ENCODE measurements around the gene PBXIP1.
A peak's percentile ranks its signal among the peaks of the same experiment; 100 is the strongest.

The PBXIP1 gene

GRCh38 chr1:154935749-154936554, 19.9 kb downstream of the PBXIP1 start:
- Histone ChIP-seq H3K27ac (ENCODE audit: low read depth, low read length) (no peak overlapping the region), H3K9ac (ENCODE audit: low read length) (peak overlapping the region; percentile 85), H3K18ac (ENCODE audit: low read length) (no peak overlapping the region), H3K23ac (ENCODE audit: low read length) (no peak overlapping the region), H3K56ac (ENCODE audit: low read length) (peak overlapping the region; percentile 98), H2BK5ac (ENCODE audit: low read length) (no peak overlapping the region), H2BK15ac (replicated peaks; ENCODE audit: low read depth) (no peak overlapping the region), H3K36me3 (ENCODE audit: control insufficient read depth, insufficient read depth, low read length) (no peaks in the 10 kb centered on the region), H3K79me2 (ENCODE audit: control insufficient read depth, insufficient read depth, low read length) (no peaks in the 10 kb centered on the region), H3K79me1 (ENCODE audit: low read length) (no peaks in the 10 kb centered on the region), H3K27me3 (ENCODE audit: insufficient read depth, low read length, poor library complexity) (no peaks in the 10 kb centered on the region), H3K4me3 (ENCODE audit: low read length) (peak overlapping the region; percentile 60), H4K5ac (ENCODE audit: low read length) (no peak overlapping the region), H2AK5ac (ENCODE audit: low read length) (no peak overlapping the region), H3K4me2 (ENCODE audit: low read length) (peak overlapping the region; percentile 68), H3K4ac (ENCODE audit: low read depth, low read length) (no peak overlapping the region), H3K4me1 (ENCODE audit: control insufficient read depth, low read depth, low read length) (peaks cover 4% of the 10 kb centered on the region), H2BK120ac (ENCODE audit: low read depth, low read length) (no peak overlapping the region), H4K8ac (ENCODE audit: low read depth, low read length) (no peak overlapping the region)
- no CpG with 5 or more reads among the region's 27 CpGs for WGBS (ENCODE audit: extremely low coverage, insufficient coverage, low lambda C conversion rate)
- DNase-seq, result no peak

GRCh38 chr1:154934358-154934948, 21.4 kb downstream of the PBXIP1 start:
- Histone ChIP-seq H3K27ac (ENCODE audit: low read depth, low read length) (no peak overlapping the region), H3K4me3 (ENCODE audit: low read length) (no peak overlapping the region), H3K79me2 (ENCODE audit: control insufficient read depth, insufficient read depth, low read length) (no peaks in the 10 kb centered on the region), H4K5ac (ENCODE audit: low read length) (no peak overlapping the region), H3K4ac (ENCODE audit: low read depth, low read length) (no peak overlapping the region), H3K79me1 (ENCODE audit: low read length) (no peaks in the 10 kb centered on the region), H3K4me1 (ENCODE audit: control insufficient read depth, low read depth, low read length) (no peaks in the 10 kb centered on the region), H3K27me3 (ENCODE audit: insufficient read depth, low read length, poor library complexity) (no peaks in the 10 kb centered on the region), H2BK120ac (ENCODE audit: low read depth, low read length) (no peak overlapping the region), H2BK15ac (replicated peaks; ENCODE audit: low read depth) (no peak overlapping the region), H3K9ac (ENCODE audit: low read length) (no peak overlapping the region), H4K8ac (ENCODE audit: low read depth, low read length) (no peak overlapping the region), H3K18ac (ENCODE audit: low read length) (no peak overlapping the region), H3K23ac (ENCODE audit: low read length) (no peak overlapping the region), H3K4me2 (ENCODE audit: low read length) (no peak overlapping the region), H2BK5ac (ENCODE audit: low read length) (no peak overlapping the region), H2AK5ac (ENCODE audit: low read length) (no peak overlapping the region), H3K56ac (ENCODE audit: low read length) (no peak overlapping the region), H3K36me3 (ENCODE audit: control insufficient read depth, insufficient read depth, low read length) (no peaks in the 10 kb centered on the region)
- no peak for DNase-seq
- WGBS (ENCODE audit: extremely low coverage, insufficient coverage, low lambda C conversion rate), result no CpG with 5 or more reads among the region's 5 CpGs

- Histone ChIP-seq H3K4me1 (ENCODE audit: control insufficient read depth, low read depth, low read length) (no peaks in the 10 kb centered on the region), H2BK120ac (ENCODE audit: low read depth, low read length) (no peak overlapping the region), H3K27me3 (ENCODE audit: insufficient read depth, low read length, poor library complexity) (no peaks in the 10 kb centered on the region), H3K36me3 (ENCODE audit: control insufficient read depth, insufficient read depth, low read length) (no peaks in the 10 kb centered on the region), H2BK15ac (replicated peaks; ENCODE audit: low read depth) (no peak overlapping the region), H2BK5ac (ENCODE audit: low read length) (no peak overlapping the region), H4K5ac (ENCODE audit: low read length) (no peak overlapping the region), H3K4ac (ENCODE audit: low read depth, low read length) (no peak overlapping the region), H3K79me2 (ENCODE audit: control insufficient read depth, insufficient read depth, low read length) (no peaks in the 10 kb centered on the region), H3K27ac (ENCODE audit: low read depth, low read length) (no peak overlapping the region), H3K9ac (ENCODE audit: low read length) (no peak overlapping the region), H3K18ac (ENCODE audit: low read length) (no peak overlapping the region), H4K8ac (ENCODE audit: low read depth, low read length) (no peak overlapping the region), H3K4me3 (ENCODE audit: low read length) (no peak overlapping the region), H3K23ac (ENCODE audit: low read length) (no peak overlapping the region), H3K56ac (ENCODE audit: low read length) (no peak overlapping the region), H3K79me1 (ENCODE audit: low read length) (no peaks in the 10 kb centered on the region), H3K4me2 (ENCODE audit: low read length) (no peak overlapping the region), H2AK5ac (ENCODE audit: low read length) (no peak overlapping the region)
- DNase-seq, result no peak
- WGBS (ENCODE audit: extremely low coverage, insufficient coverage, low lambda C conversion rate), result no CpG with 5 or more reads among the region's 11 CpGs
Measured at GRCh38 chr1:154931940-154932487, 23.9 kb downstream of the PBXIP1 start.

- H2BK15ac ChIP-seq (replicated peaks; ENCODE audit: low read depth), result no peak overlapping the region
- H3K79me2 ChIP-seq (ENCODE audit: control insufficient read depth, insufficient read depth, low read length), result no peaks in the 10 kb centered on the region
- no peak overlapping the region for H2AK5ac ChIP-seq (ENCODE audit: low read length)
- H3K27me3 ChIP-seq (ENCODE audit: insufficient read depth, low read length, poor library complexity), result no peaks in the 10 kb centered on the region
- no peak overlapping the region for H3K27ac ChIP-seq (ENCODE audit: low read depth, low read length)
- no peak overlapping the region for H3K4ac ChIP-seq (ENCODE audit: low read depth, low read length)
- H3K36me3 ChIP-seq (ENCODE audit: control insufficient read depth, insufficient read depth, low read length), result peaks cover 1% of the 10 kb centered on the region
- no CpG with 5 or more reads among the region's 13 CpGs for WGBS (ENCODE audit: extremely low coverage, insufficient coverage, low lambda C conversion rate)
- no peak overlapping the region for H3K4me2 ChIP-seq (ENCODE audit: low read length)
- H3K56ac ChIP-seq (ENCODE audit: low read length), result no peak overlapping the region
- no peak overlapping the region for H2BK120ac ChIP-seq (ENCODE audit: low read depth, low read length)
- H3K18ac ChIP-seq (ENCODE audit: low read length), result no peak overlapping the region
- no peak for DNase-seq
- no peak overlapping the region for H4K8ac ChIP-seq (ENCODE audit: low read depth, low read length)
- no peak overlapping the region for H2BK5ac ChIP-seq (ENCODE audit: low read length)
- no peak overlapping the region for H4K5ac ChIP-seq (ENCODE audit: low read length)
- no peak overlapping the region for H3K9ac ChIP-seq (ENCODE audit: low read length)
- no peak overlapping the region for H3K4me3 ChIP-seq (ENCODE audit: low read length)
- H3K79me1 ChIP-seq (ENCODE audit: low read length), result no peaks in the 10 kb centered on the region
- H3K23ac ChIP-seq (ENCODE audit: low read length), result no peak overlapping the region
- no peaks in the 10 kb centered on the region for H3K4me1 ChIP-seq (ENCODE audit: control insufficient read depth, low read depth, low read length)
Measured at GRCh38 chr1:154926201-154926600, 29.7 kb downstream of the PBXIP1 start.

GRCh38 chr1:154925335-154926170, 30.3 kb downstream of the PBXIP1 start:
- Histone ChIP-seq H3K36me3 (ENCODE audit: control insufficient read depth, insufficient read depth, low read length) (peaks cover 1% of the 10 kb centered on the region), H4K8ac (ENCODE audit: low read depth, low read length) (no peak overlapping the region), H2BK15ac (replicated peaks; ENCODE audit: low read depth) (no peak overlapping the region), H3K4me2 (ENCODE audit: low read length) (no peak overlapping the region), H3K23ac (ENCODE audit: low read length) (no peak overlapping the region), H3K4ac (ENCODE audit: low read depth, low read length) (no peak overlapping the region), H2AK5ac (ENCODE audit: low read length) (no peak overlapping the region), H2BK5ac (ENCODE audit: low read length) (no peak overlapping the region), H3K18ac (ENCODE audit: low read length) (no peak overlapping the region), H3K56ac (ENCODE audit: low read length) (no peak overlapping the region), H3K27me3 (ENCODE audit: insufficient read depth, low read length, poor library complexity) (no peaks in the 10 kb centered on the region), H3K9ac (ENCODE audit: low read length) (no peak overlapping the region), H3K4me3 (ENCODE audit: low read length) (no peak overlapping the region), H3K4me1 (ENCODE audit: control insufficient read depth, low read depth, low read length) (no peaks in the 10 kb centered on the region), H3K79me1 (ENCODE audit: low read length) (no peaks in the 10 kb centered on the region), H2BK120ac (ENCODE audit: low read depth, low read length) (no peak overlapping the region), H3K27ac (ENCODE audit: low read depth, low read length) (no peak overlapping the region), H3K79me2 (ENCODE audit: control insufficient read depth, insufficient read depth, low read length) (no peaks in the 10 kb centered on the region), H4K5ac (ENCODE audit: low read length) (no peak overlapping the region)
- DNase-seq, result no peak
- no CpG with 5 or more reads among the region's 3 CpGs for WGBS (ENCODE audit: extremely low coverage, insufficient coverage, low lambda C conversion rate)
